HG03175 (cell line): ENCODE results near the gene CLTCL1.

Source experiments
- ATAC-seq: cut with Tn5 transposase; IDR thresholded peaks from one replicate; pipeline ENCODE4 v1.9.1; 2021; ENCODE audit warnings: mild to moderate bottlenecking, moderate library complexity; ENCODE audit not compliant: unreplicated experiment

CLTCL1 gene

GRCh38 chr22:19197997-19198865, 93.3 kb downstream of the CLTCL1 start:
- ATAC-seq = no peak

- ATAC-seq = no peak
Measured at GRCh38 chr22:19196841-19197612, 94.5 kb downstream of the CLTCL1 start.

DNA sequence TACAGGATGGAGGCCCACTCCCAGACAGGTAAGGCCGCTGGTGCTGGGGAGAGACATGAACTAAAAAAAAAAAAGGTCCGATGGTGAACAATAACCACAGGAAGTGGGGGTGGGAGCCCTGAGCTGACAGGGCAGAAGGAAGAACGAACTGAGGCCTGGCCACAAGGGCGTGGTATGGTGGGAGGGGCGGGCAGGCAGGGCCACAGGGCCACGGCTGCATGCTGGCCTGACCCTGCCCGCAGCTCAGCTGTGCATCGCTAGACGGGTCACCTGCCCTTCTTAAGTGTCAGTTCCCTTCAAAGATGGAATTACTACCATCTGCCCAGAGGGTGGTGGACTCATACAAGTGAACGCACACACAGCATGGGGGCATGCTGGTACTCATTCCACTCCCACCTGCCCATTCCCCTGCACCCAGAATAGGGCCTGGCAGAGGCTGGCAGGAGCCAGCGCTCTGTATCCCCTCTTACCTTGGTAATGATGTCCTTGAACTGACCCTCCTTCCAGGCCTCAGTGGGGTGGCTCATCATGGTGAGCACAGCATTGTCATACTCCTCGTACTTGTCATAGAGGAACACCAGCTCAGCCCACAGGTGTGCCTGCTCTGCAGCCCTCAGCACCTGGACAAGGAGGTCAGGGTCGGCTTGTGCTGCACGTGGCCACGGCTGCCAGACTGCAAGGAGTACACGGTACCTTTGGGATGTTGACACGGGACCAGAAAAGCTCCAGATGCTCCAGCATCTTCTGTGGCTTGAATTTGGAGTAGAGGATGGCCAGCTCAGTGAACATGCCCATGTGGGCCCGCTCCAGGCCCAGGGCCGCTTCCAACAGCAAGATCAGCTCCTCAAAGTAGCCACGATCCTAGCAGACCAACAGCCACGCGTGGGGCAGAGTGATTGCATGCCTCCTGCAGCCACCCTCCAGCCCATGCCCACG, 95.5 kb downstream of the CLTCL1 start:
- ATAC-seq = no peak

DNA sequence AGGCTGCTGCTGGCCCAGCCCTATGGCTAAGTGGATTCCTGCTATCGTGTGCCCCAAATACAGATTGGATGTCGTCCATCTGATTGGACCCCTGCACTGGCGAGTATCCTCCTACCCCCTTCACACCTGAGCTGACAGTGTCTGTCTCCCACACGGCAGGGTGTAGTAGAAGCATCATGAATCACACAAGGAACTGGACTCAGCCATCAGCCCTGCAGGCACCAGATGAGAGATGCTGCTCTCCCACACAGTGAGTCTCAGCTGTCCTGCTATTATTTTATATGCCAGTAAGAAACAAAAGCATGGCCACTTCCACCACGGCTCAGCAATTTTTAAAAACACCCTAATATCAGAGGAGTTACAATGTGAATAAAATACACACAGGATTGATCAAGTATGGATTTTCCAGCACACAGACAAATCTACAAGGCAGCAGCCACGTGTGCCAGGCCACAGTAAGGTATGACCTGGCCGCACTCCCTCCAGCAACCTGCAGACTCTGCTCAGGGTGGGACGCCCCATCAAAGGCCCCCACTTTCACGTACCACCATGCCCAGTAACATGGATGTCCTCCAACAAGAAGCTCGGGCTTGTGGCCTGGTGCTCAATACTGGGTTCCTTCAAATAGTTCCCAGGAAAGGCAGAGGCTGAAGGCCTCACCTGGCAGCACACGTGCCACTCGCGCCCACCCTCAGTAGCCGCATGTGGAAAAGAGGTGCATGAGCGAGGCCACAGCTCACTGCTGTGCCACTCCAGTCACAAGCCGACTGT, 96.6 kb downstream of the CLTCL1 start:
- no peak for ATAC-seq

GRCh38 chr22:19193879-19194278, 97.6 kb downstream of the CLTCL1 start:
- no peak for ATAC-seq

- no peak for ATAC-seq
Measured at GRCh38 chr22:19187716-19188563, 103.6 kb downstream of the CLTCL1 start.

DNA sequence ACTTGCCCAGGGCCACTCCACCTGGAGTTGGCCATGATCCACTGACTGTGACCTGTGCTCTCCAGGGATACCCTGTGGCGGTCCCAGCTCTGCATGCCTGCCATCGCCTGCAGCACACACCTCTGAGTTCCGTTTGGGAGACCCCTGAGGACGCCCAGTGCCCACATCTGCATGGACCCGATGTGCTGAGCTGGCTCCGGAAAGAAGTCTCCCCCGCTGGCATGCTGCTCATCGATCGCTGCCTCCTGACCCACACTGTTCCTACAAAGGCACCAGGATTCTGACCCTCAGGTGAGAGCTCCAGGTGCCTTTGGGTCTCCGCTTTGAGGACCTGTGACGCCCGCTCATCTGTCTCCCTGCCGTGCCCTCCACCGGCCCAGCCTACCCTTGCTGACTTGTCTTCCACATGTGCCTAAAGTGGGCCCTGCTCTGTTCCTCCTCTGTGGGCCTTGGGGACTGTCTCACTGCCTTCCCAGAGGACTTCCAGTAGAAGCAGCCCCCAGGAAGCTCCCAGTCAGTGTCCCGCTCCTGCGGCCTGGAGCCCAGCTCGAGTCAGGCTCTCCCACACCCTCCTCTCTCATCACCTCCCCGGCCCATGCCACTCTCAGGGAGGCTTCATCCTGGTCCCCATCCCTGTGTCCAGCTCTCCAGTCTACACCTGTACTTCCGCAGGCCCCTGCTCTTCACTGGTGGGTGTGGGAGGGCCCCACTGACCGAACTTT, 107.1 kb downstream of the CLTCL1 start:
- no peak for ATAC-seq

DNA sequence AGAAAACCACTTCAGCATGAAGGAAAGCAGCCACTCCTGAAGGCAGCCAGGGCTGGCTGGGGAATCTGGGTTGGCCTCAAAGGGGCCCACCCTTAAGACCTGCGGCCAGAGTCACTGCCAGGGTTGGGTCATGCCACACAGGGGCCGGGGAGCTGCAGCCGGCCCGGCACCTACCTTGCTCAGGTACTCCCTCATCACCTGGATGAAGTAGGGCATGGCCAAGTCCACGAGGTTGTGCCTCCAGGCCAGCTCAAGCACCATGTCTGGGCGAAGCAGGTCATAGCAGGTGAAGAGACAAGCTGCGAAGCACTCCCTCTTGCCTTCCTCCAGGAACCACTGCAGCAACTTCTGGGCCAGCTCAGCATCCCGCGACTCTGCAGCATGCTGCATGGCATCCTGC, 108.3 kb downstream of the CLTCL1 start:
- no peak for ATAC-seq

DNA sequence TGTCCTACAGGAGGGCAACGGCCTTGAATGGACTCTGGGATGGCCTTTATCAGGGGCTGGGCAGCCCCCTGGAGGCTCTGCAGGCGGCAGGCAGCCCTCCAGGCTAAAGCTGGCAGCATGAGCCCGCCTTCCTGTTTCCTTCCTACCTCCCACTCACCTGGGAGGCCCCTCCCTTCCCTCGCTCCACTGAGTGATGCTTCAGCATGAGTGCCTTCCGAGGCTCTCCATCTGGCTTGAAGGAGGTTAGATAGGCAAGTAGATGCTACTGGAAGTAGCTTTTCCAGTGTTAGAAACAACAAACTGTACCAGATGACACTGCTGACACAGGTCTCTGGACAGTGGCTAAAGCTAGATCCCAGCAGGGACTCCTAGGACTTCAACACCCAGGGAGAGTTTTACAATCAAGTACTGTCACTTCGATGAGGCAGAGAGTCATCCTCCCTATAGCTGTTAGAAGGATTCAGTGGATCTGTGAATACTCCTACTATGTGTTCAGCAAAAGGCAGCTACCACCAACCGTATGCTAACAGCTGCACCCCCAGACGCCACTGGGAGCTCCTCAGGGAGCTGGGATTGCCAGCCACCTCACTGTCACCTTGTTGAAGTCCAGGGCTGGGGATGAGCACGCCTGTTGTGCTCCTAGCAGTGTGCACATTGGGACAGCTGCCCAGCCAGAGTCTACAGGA, 108.9 kb downstream of the CLTCL1 start:
- no peak for ATAC-seq

DNA sequence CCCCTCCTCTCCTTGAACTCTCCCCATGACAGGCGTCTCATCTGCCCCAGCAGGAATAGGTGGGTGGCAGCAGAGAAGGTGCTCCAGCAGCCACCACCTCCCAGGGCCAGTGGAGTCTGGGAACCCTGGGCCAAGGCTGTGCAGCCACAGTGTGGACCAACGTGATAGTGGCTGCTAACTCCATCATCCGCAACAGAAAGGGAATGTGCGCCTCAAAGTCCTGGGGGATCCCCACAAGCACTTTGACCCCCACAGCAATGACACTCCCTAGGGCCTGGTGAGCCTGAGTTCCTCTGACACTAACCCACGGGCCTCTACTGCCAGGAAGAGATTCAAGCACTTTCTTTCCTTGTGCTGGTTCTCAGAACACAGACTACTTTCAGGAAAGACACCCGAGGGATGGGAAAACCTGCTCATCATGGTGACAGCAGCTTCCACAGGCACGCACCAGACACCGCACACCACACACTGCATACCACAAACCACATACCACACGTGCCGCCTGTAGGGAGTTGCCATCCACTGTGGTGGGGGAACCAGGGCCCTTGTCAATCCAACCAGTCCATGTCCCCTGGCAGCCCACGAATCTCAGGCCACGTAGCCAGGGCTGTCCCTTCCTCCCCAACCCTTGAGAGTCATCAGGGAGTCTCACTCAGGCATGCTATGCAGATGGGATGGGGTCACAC, 109.6 kb downstream of the CLTCL1 start:
- no peak for ATAC-seq

DNA sequence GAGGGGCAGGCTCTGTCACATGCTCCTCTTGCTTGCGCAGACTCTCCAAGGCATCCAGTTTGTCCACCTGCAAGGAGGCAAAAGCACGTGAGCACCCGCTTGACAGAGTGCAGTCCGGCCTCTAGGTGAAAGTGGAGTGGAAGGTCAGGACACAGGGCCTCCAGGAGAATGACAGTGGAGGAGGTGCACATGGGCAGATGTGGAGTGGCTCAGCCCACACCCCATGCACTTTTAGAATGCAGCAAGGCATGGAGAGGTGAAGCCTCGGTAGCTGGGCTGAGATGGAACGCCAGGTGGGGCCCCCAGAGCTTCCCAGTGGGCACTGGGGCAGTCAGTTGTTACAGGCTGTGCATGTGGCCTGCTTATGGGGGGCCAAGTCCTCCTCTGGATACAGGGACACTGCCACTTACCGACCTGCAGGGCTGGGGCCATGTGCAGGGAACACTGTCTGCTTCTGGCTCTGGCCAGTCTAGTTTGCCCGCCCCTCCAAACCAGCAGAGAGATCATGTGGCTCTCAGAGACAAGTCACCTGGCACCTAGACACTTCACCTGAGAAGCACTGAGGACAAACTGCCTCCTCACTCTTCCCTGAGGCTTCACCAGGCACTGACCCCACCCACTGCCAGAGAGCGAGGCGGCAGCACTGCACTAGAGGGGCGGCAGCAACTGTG, 110.6 kb downstream of the CLTCL1 start:
- ATAC-seq = no peak

GRCh38 chr22:19180234-19180633, 111.3 kb downstream of the CLTCL1 start:
- ATAC-seq = no peak

- ATAC-seq = peak; percentile 44
Measured at GRCh38 chr22:19179497-19180048, 111.9 kb downstream of the CLTCL1 start.

- peak; percentile 68 for ATAC-seq
Measured at GRCh38 chr22:19178657-19179496, 112.6 kb downstream of the CLTCL1 start, which contains the start of gene SLC25A1. Gene SLC25A1 (minus strand): TSS chr22:19178736. CDS start chr22:19178673, 63 bp downstream.

GRCh38 chr22:19178065-19178656, 113.4 kb downstream of the CLTCL1 start:
- peak; percentile 34 for ATAC-seq
